PC-9 (cell line): ENCODE data around the gene FAM118A. TPM values are rescaled to one million over a fixed set of nuclear protein-coding genes. Genes with fewer than 3 reads are reported as not detected.

Experiments used
- BruUV-seq: library from RNA; stranded (reverse); fragments of 400-500 nt; replicated peaks from 2 replicates; lab custom pipeline; 2021; lab: Mats Ljungman, UMichigan
- CTCF ChIA-PET: fragments of 300-600 bp; sonication (Branson Sonifier 250); formaldehyde crosslinking; loops from one replicate; lab custom pipeline; 2022; ENCODE audit warnings: antibody characterized with exemption; lab: Charles Lee
- POLR2A ChIA-PET: fragments of 300-600 bp; sonication (Branson Sonifier 250); formaldehyde crosslinking; loops from one replicate; lab custom pipeline; 2022; ENCODE audit warnings: antibody characterized with exemption; ENCODE audit not compliant: unreplicated experiment; lab: Charles Lee
- DNase-seq, 2 experiments: peaks; one replicate each; pipeline versions ENCODE4 v3.0.0 to v3.0.0-alpha.2; 2015 to 2022; ENCODE audit warnings: mixed read lengths in 1 of 2
- H2AFZ ChIP-seq: fragments of 200-600 bp; sonication (generic); 2 replicates; pipeline ENCODE4 v1.8.1; 2017; ENCODE audit warnings: antibody characterized with exemption
- H3F3A ChIP-seq: fragments of 200-600 bp; sonication (generic); 2 replicates; pipeline ENCODE4 v1.8.1; 2017; ENCODE audit warnings: antibody characterized with exemption, mild to moderate bottlenecking, low read depth; ENCODE audit not compliant: insufficient read depth
- H3K27ac ChIP-seq: fragments of 200-600 bp; sonication (generic); 2 replicates; pipeline ENCODE4 v1.6.1; 2016; ENCODE audit warnings: mixed run types
- H3K27me3 ChIP-seq: fragments of 200-600 bp; sonication (generic); 2 replicates; pipeline ENCODE4 v1.6.1; 2016; ENCODE audit warnings: low read depth, mixed run types; ENCODE audit not compliant: insufficient read depth
- H3K36me3 ChIP-seq: fragments of 200-600 bp; sonication (generic); 2 replicates; pipeline ENCODE4 v1.6.1; 2016; ENCODE audit warnings: low read depth, mixed run types
- H3K4me1 ChIP-seq: fragments of 200-600 bp; sonication (generic); replicated peaks from 2 replicates; pipeline ENCODE4 v1.6.1; 2016; ENCODE audit warnings: mixed run types; ENCODE audit not compliant: insufficient read depth
- H3K4me2 ChIP-seq: fragments of 200-600 bp; sonication (generic); 2 replicates; pipeline ENCODE4 v1.6.1; 2017; ENCODE audit warnings: mixed run types
- H3K4me3 ChIP-seq: fragments of 200-600 bp; sonication (generic); 2 replicates; pipeline ENCODE4 v1.6.1; 2016; ENCODE audit warnings: mixed run types
- H3K79me2 ChIP-seq: fragments of 200-600 bp; sonication (generic); 2 replicates; pipeline ENCODE4 v1.6.1; 2017; ENCODE audit warnings: low read depth, mixed run types
- H3K9me2 ChIP-seq: fragments of 200-600 bp; sonication (generic); 2 replicates; pipeline ENCODE4 v1.8.1; 2017; ENCODE audit warnings: mild to moderate bottlenecking; ENCODE audit not compliant: insufficient read depth
- H3K9me3 ChIP-seq: fragments of 200-600 bp; sonication (generic); 2 replicates; pipeline ENCODE4 v1.8.1; 2016; ENCODE audit warnings: low read depth; ENCODE audit not compliant: insufficient read depth
- H4K20me1 ChIP-seq: fragments of 200-600 bp; sonication (generic); 2 replicates; pipeline ENCODE4 v1.8.1; 2017; ENCODE audit not compliant: insufficient read depth
- CTCF ChIP-seq: fragments of 200-600 bp; sonication (generic); conservative IDR thresholded peaks from 2 replicates; pipeline ENCODE4 v1.6.1; 2017; ENCODE audit warnings: mixed run types, antibody characterized with exemption, mild to moderate bottlenecking, moderate library complexity
- EZH2 ChIP-seq: fragments of 200-600 bp; sonication (generic); IDR thresholded peaks from 2 replicates; pipeline ENCODE4 v1.8.0; 2017; ENCODE audit warnings: antibody characterized with exemption, low read depth
- intact Hi-C: fragments of 100-400 bp; cut with micrococcal nuclease; formaldehyde crosslinking; loops from one replicate; pipeline ENCODE4 v1.10.0; 2022; ENCODE audit not compliant: unreplicated experiment
- total RNA-seq: library from RNA; stranded (reverse); gene quantifications from 2 replicates; pipeline ENCODE4 v1.2.3, GENCODE V29; 2021

FAM118A gene
- total RNA-seq, 1 experiment from 2014 or later, result 24.4 TPM

- POLR2A ChIA-PET, result no interaction called here
- H3K79me2 ChIP-seq, result no peaks in the 10 kb centered on the region
- BruUV-seq, result no TSS peak
- H2AFZ ChIP-seq, result no peak overlapping the region
- no peak for DNase-seq
- intact Hi-C loops, result no loop called here
- H3F3A ChIP-seq, result peaks cover 7% of the 10 kb centered on the region; the same call in 1 of the 2 replicates
- no peaks in the 10 kb centered on the region; the same call in 1 of the 2 replicates for H4K20me1 ChIP-seq
- H3K9me2 ChIP-seq, result no peaks in the 10 kb centered on the region
- H3K4me3 ChIP-seq, result no peak overlapping the region
- TF ChIP-seq CTCF (no peak), EZH2 (no peak)
- no peaks in the 10 kb centered on the region for H3K27me3 ChIP-seq
- no peak overlapping the region for H3K4me2 ChIP-seq
- no peaks in the 10 kb centered on the region for H3K9me3 ChIP-seq
- H3K36me3 ChIP-seq, result peaks cover 37% of the 10 kb centered on the region; the same call in 1 of the 2 replicates
- H3K27ac ChIP-seq, result no peak overlapping the region
- no peaks in the 10 kb centered on the region for H3K4me1 ChIP-seq
- CTCF ChIA-PET, result no interaction called here
Observed at GRCh38 chr22:45335021-45335818, 25.5 kb downstream of the FAM118A start.

- intact Hi-C loops, result no loop called here
- H3K4me3 ChIP-seq, result no peak overlapping the region
Observed at GRCh38 chr22:45335854-45336522, 26.3 kb downstream of the FAM118A start.

More at GRCh38 chr22:45335854-45336522, 26.3 kb downstream of the FAM118A start:
- no peaks in the 10 kb centered on the region for H3K9me2 ChIP-seq
- no peaks in the 10 kb centered on the region for H3K27me3 ChIP-seq
- no peak overlapping the region for H3K4me2 ChIP-seq
- H3K79me2 ChIP-seq, result no peaks in the 10 kb centered on the region
- no peaks in the 10 kb centered on the region for H3K4me1 ChIP-seq
- no peaks in the 10 kb centered on the region for H3K9me3 ChIP-seq
- no peaks in the 10 kb centered on the region; the same call in 1 of the 2 replicates for H4K20me1 ChIP-seq
- DNase-seq, result no peak
- TF ChIP-seq CTCF (no peak), EZH2 (no peak)
- ChIA-PET POLR2A (no interaction called here), CTCF (no interaction called here)
- H3F3A ChIP-seq, result peaks cover 7% of the 10 kb centered on the region; the same call in 1 of the 2 replicates
- no peak overlapping the region for H2AFZ ChIP-seq
- H3K27ac ChIP-seq, result no peak overlapping the region
- peaks cover 31% of the 10 kb centered on the region; the same call in 1 of the 2 replicates for H3K36me3 ChIP-seq
- BruUV-seq, result no TSS peak
